ENCODE data around the gene PVALEF.

DNA sequence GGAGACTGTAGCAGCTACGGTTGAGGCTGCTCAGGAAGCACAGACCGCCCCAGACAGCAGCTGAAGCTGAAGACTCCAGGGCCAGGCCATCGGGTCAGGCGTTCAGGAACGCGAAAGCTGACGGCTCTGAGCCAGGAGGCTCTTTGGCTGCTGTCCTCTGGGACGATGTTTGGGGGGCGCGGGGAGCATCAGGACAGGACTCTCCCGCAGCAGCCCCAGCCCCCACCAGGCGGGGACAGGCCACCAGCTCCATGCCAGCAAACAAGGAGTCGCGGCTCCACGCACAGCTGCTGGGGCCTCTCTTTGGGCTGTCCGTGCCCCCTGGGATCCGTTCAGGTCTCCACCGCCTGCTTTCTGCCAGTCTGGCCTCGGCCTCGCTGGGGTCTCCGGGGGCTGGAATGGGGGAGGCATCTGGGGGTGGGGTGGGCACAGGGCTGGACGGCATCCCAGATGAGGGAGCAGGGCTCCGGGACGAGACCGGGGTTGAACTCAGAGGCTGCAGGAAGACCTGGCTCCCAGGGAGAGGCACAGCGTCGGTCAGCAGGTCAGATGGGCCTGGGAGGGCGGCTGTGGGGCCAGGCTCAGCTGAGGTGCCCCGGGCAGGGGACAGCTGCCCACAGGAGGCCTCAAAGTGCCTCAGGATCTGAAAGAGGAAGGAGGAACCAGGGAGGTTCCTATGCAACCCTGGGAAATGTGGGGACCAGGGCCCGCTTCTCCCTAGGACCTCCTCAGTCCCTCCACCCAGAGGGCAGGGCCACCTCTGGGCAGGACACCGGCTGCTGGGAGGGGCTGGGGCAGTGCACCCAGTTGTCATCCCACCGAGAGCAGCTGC, 63.7 kb downstream of the PVALEF start:
- TF ChIP-seq, protein P1, sequence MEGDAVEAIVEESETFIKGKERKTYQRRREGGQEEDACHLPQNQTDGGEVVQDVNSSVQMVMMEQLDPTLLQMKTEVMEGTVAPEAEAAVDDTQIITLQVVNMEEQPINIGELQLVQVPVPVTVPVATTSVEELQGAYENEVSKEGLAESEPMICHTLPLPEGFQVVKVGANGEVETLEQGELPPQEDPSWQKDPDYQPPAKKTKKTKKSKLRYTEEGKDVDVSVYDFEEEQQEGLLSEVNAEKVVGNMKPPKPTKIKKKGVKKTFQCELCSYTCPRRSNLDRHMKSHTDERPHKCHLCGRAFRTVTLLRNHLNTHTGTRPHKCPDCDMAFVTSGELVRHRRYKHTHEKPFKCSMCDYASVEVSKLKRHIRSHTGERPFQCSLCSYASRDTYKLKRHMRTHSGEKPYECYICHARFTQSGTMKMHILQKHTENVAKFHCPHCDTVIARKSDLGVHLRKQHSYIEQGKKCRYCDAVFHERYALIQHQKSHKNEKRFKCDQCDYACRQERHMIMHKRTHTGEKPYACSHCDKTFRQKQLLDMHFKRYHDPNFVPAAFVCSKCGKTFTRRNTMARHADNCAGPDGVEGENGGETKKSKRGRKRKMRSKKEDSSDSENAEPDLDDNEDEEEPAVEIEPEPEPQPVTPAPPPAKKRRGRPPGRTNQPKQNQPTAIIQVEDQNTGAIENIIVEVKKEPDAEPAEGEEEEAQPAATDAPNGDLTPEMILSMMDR (IDR thresholded peaks at IDR 0.05): no peak
- no peak for TF ChIP-seq POLR2AphosphoS5 (IDR thresholded peaks at IDR 0.05; ENCODE audit: insufficient read depth in 1 of 2, low read depth in 1 of 2)
